WERI-Rb-1 (cell line): ENCODE results near the gene ERFE.

ENCODE experiments used
- DNase-seq: peaks from one replicate; pipeline ENCODE4 v3.0.0-alpha.2; 2020
- H3K27ac ChIP-seq: fragments of 250-450 bp; sonication (Bioruptor Pico); 2 replicates; pipeline ENCODE4 v1.5.1; 2020; ENCODE audit warnings: mild to moderate bottlenecking, moderate library complexity
- H3K27me3 ChIP-seq: fragments of 250-450 bp; sonication (Bioruptor Pico); 2 replicates; pipeline ENCODE4 v1.5.1; 2021; ENCODE audit warnings: mild to moderate bottlenecking, low read depth, moderate library complexity; ENCODE audit not compliant: insufficient read depth, severe bottlenecking
- H3K36me3 ChIP-seq: fragments of 250-450 bp; sonication (Bioruptor Pico); 2 replicates; pipeline ENCODE4 v1.5.1; 2020; ENCODE audit warnings: mild to moderate bottlenecking, moderate library complexity
- H3K4me3 ChIP-seq: 2 replicates; pipeline ENCODE4 v1.5.1; 2011; ENCODE audit warnings: low read depth, mild to moderate bottlenecking, control low read depth, low read length
- H3K9me3 ChIP-seq: fragments of 250-450 bp; sonication (Bioruptor Pico); 2 replicates; pipeline ENCODE4 v1.5.1; 2021; ENCODE audit warnings: mild to moderate bottlenecking, moderate library complexity; ENCODE audit not compliant: severe bottlenecking
- CTCF ChIP-seq: IDR thresholded peaks from 2 replicates; pipeline ENCODE4 v1.5.1; 2011; ENCODE audit warnings: low read depth, mild to moderate bottlenecking, control low read depth, inconsistent platforms, low read length

ERFE gene

GRCh38 chr2:238180554-238180953 is 21.8 kb downstream of the ERFE start:
- no peaks in the 10 kb centered on the region for H3K27me3 ChIP-seq
- TF ChIP-seq CTCF: no peak

GRCh38 chr2:238182362-238182761 is 23.6 kb downstream of the ERFE start:
- TF ChIP-seq CTCF: no peak
- no peak overlapping the region for H3K4me3 ChIP-seq
- H3K36me3 ChIP-seq: peaks cover 96% of the 10 kb centered on the region
- DNase-seq: no peak
- H3K27me3 ChIP-seq: no peaks in the 10 kb centered on the region
- H3K27ac ChIP-seq: no peak overlapping the region
- no peaks in the 10 kb centered on the region for H3K9me3 ChIP-seq

More at GRCh38 chr2:238180554-238180953, 21.8 kb downstream of the ERFE start:
- no peaks in the 10 kb centered on the region for H3K9me3 ChIP-seq
- no peak overlapping the region for H3K27ac ChIP-seq
- DNase-seq: no peak
- H3K36me3 ChIP-seq: peaks cover 92% of the 10 kb centered on the region
- no peak overlapping the region for H3K4me3 ChIP-seq

GRCh38 chr2:238183821-238184220 is 25.1 kb downstream of the ERFE start:
- TF ChIP-seq CTCF: no peak
- no peak overlapping the region for H3K27ac ChIP-seq
- H3K27me3 ChIP-seq: no peaks in the 10 kb centered on the region
- H3K36me3 ChIP-seq: peaks cover 96% of the 10 kb centered on the region
- no peak for DNase-seq
- H3K4me3 ChIP-seq: no peak overlapping the region
- H3K9me3 ChIP-seq: no peaks in the 10 kb centered on the region

- DNase-seq: no peak
- no peak overlapping the region for H3K27ac ChIP-seq
- H3K27me3 ChIP-seq: no peaks in the 10 kb centered on the region
- no peaks in the 10 kb centered on the region for H3K9me3 ChIP-seq
- TF ChIP-seq CTCF: no peak
- no peak overlapping the region for H3K4me3 ChIP-seq
- H3K36me3 ChIP-seq: peaks cover 95% of the 10 kb centered on the region
Measured at GRCh38 chr2:238187618-238188548, 29.1 kb downstream of the ERFE start.

- no peak for DNase-seq
- no peak for TF ChIP-seq CTCF
- Histone ChIP-seq H3K27ac (no peak overlapping the region), H3K9me3 (no peaks in the 10 kb centered on the region), H3K4me3 (no peak overlapping the region), H3K27me3 (no peaks in the 10 kb centered on the region), H3K36me3 (peaks cover 94% of the 10 kb centered on the region)
Measured at GRCh38 chr2:238190445-238190844, 31.7 kb downstream of the ERFE start.
